ENCODE results near the gene ERO1A. TPM values are rescaled to one million over a fixed set of nuclear protein-coding genes. Genes with fewer than 3 reads are reported as not detected.
A peak's percentile ranks its signal among the peaks of the same experiment; 100 is the strongest.
"Not testable (repeated sequence)": the region's sequence is repeated elsewhere in the genome, so short reads cannot be mapped to it uniquely, and the experiment has no call there.

Gene ERO1A
- 114 and 142 TPM in 2 replicates for total RNA-seq (2012; rRNA removed)

DNA sequence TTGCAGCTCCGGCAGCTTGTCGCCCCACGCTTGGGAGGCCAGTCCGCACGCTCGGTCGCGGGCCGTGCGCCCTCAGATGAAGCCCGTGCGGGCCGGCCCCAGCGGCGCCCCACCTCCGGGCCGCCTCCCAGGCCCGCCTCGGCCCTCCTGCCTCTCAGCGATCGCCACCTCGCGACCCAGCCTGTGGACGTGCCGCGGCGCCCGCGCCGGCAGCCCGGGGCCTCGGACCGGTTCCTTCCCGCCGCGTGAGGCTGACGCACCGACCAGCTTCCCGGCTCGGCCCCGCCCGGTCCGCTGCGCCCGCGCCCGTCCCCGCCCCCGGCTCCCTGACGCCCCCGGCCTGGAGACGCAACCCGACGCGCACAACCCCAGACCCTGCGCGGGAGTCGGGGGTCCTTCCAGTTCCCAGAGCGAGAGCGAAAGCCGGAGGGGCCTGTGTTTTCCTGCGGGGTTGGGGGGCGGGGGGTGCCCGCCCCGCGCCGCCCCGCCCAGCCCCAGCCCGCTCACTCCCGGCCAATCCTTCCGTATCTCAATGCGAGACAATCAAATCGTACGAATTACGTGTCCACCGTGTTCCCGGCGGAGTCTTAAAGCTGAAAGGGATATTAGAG lies at the start of gene ERO1A:
ERO1A (minus strand) TSS at position 78 of the 611 bp plus-strand sequence; CDS start at position 1, 77 bp downstream.
- Histone ChIP-seq H3K9me3 (replicated peaks; ENCODE audit: low read length) (no peaks in the 10 kb centered on the region), H3K4me3 (ENCODE audit: low read length) (peak within 1 kb of the TSS; percentile 97), H3K36me3 (ENCODE audit: insufficient read depth, low read length) (no peaks in the 10 kb centered on the region), H3K4me1 (ENCODE audit: control insufficient read depth, insufficient read depth, low read length) (peaks cover 12% of the 10 kb centered on the region), H3K9ac (ENCODE audit: low read depth, low read length) (peak within 1 kb of the TSS; percentile 91), H3K27me3 (ENCODE audit: control insufficient read depth, insufficient read depth, low read length) (no peaks in the 10 kb centered on the region), H3K4me2 (ENCODE audit: low read length) (peak within 1 kb of the TSS; percentile 79)

- Histone ChIP-seq H3K36me3 (ENCODE audit: insufficient read depth, low read length) (peaks cover 10% of the 10 kb centered on the region), H3K4me1 (ENCODE audit: control insufficient read depth, insufficient read depth, low read length) (peaks cover 10% of the 10 kb centered on the region), H3K9me3 (replicated peaks; ENCODE audit: low read length) (no peaks in the 10 kb centered on the region), H3K27me3 (ENCODE audit: control insufficient read depth, insufficient read depth, low read length) (no peaks in the 10 kb centered on the region), H3K4me3 (ENCODE audit: low read length) (no peak overlapping the region), H3K9ac (ENCODE audit: low read depth, low read length) (no peak overlapping the region), H3K4me2 (ENCODE audit: low read length) (peak overlapping the region; percentile 5)
Measured at GRCh38 chr14:52741865-52742264, 46.5 kb upstream of the ERO1A start.

GRCh38 chr14:52740751-52741150 lies 45.4 kb upstream of the ERO1A start:
- Histone ChIP-seq H3K9ac (ENCODE audit: low read depth, low read length) (no peak overlapping the region), H3K4me3 (ENCODE audit: low read length) (no peak overlapping the region), H3K36me3 (ENCODE audit: insufficient read depth, low read length) (peaks cover 5% of the 10 kb centered on the region), H3K4me1 (ENCODE audit: control insufficient read depth, insufficient read depth, low read length) (peaks cover 10% of the 10 kb centered on the region), H3K4me2 (ENCODE audit: low read length) (no peak overlapping the region), H3K9me3 (replicated peaks; ENCODE audit: low read length) (no peaks in the 10 kb centered on the region), H3K27me3 (ENCODE audit: control insufficient read depth, insufficient read depth, low read length) (no peaks in the 10 kb centered on the region)

GRCh38 chr14:52738409-52738808 lies 43.1 kb upstream of the ERO1A start:
- Histone ChIP-seq H3K27me3 (ENCODE audit: control insufficient read depth, insufficient read depth, low read length) (no peaks in the 10 kb centered on the region), H3K36me3 (ENCODE audit: insufficient read depth, low read length) (peaks cover 6% of the 10 kb centered on the region), H3K9ac (ENCODE audit: low read depth, low read length) (no peak overlapping the region), H3K4me3 (ENCODE audit: low read length) (no peak overlapping the region), H3K4me1 (ENCODE audit: control insufficient read depth, insufficient read depth, low read length) (peaks cover 10% of the 10 kb centered on the region), H3K9me3 (replicated peaks; ENCODE audit: low read length) (no peaks in the 10 kb centered on the region), H3K4me2 (ENCODE audit: low read length) (no peak overlapping the region)

DNA sequence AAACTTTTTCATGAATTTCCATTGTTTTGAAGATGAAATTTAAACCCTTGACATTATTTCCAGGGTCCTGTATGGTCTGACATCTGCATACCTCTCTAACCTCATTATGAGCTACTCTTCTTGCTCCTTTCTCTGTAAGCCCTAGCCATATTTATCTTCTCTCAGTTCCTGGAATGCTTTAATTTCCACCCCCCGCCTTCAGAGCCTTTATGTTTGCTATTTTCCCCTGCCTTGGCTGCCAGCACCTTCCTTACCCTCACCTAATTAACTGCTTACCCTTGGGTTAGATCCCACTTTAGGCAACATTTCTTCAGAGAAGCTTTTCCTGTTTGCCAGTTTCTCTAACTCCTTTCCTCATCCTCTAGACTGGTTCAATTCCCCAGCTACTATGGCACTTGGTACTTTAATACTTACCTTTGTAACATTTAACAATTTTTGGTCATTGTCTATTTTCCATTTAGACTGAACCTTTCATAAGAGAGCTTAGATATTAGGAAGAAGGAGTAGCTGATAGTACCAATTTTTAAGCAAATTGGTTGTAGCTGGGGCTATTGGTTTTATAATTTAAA lies 40.6 kb upstream of the ERO1A start:
- Histone ChIP-seq H3K4me3 (ENCODE audit: low read length) (no peak overlapping the region), H3K4me2 (ENCODE audit: low read length) (no peak overlapping the region), H3K4me1 (ENCODE audit: control insufficient read depth, insufficient read depth, low read length) (no peaks in the 10 kb centered on the region), H3K36me3 (ENCODE audit: insufficient read depth, low read length) (peaks cover 6% of the 10 kb centered on the region), H3K9ac (ENCODE audit: low read depth, low read length) (no peak overlapping the region), H3K9me3 (replicated peaks; ENCODE audit: low read length) (no peaks in the 10 kb centered on the region), H3K27me3 (ENCODE audit: control insufficient read depth, insufficient read depth, low read length) (no peaks in the 10 kb centered on the region)

GRCh38 chr14:52733824-52734223 lies 38.5 kb upstream of the ERO1A start:
- Histone ChIP-seq H3K27me3 (ENCODE audit: control insufficient read depth, insufficient read depth, low read length) (no peaks in the 10 kb centered on the region), H3K4me1 (ENCODE audit: control insufficient read depth, insufficient read depth, low read length) (peaks cover 6% of the 10 kb centered on the region), H3K4me2 (ENCODE audit: low read length) (no peak overlapping the region), H3K4me3 (ENCODE audit: low read length) (no peak overlapping the region), H3K36me3 (ENCODE audit: insufficient read depth, low read length) (peaks cover 6% of the 10 kb centered on the region), H3K9ac (ENCODE audit: low read depth, low read length) (no peak overlapping the region), H3K9me3 (replicated peaks; ENCODE audit: low read length) (no peaks in the 10 kb centered on the region)

GRCh38 chr14:52730709-52731111 lies 35.4 kb upstream of the ERO1A start:
- Histone ChIP-seq H3K4me1 (ENCODE audit: control insufficient read depth, insufficient read depth, low read length) (peaks cover 6% of the 10 kb centered on the region), H3K36me3 (ENCODE audit: insufficient read depth, low read length) (peaks cover 20% of the 10 kb centered on the region), H3K4me3 (ENCODE audit: low read length) (peak overlapping the region; percentile 95), H3K9me3 (replicated peaks; ENCODE audit: low read length) (no peaks in the 10 kb centered on the region), H3K4me2 (ENCODE audit: low read length) (peak overlapping the region; percentile 89), H3K9ac (ENCODE audit: low read depth, low read length) (peak overlapping the region; percentile 92), H3K27me3 (ENCODE audit: control insufficient read depth, insufficient read depth, low read length) (no peaks in the 10 kb centered on the region)

DNA sequence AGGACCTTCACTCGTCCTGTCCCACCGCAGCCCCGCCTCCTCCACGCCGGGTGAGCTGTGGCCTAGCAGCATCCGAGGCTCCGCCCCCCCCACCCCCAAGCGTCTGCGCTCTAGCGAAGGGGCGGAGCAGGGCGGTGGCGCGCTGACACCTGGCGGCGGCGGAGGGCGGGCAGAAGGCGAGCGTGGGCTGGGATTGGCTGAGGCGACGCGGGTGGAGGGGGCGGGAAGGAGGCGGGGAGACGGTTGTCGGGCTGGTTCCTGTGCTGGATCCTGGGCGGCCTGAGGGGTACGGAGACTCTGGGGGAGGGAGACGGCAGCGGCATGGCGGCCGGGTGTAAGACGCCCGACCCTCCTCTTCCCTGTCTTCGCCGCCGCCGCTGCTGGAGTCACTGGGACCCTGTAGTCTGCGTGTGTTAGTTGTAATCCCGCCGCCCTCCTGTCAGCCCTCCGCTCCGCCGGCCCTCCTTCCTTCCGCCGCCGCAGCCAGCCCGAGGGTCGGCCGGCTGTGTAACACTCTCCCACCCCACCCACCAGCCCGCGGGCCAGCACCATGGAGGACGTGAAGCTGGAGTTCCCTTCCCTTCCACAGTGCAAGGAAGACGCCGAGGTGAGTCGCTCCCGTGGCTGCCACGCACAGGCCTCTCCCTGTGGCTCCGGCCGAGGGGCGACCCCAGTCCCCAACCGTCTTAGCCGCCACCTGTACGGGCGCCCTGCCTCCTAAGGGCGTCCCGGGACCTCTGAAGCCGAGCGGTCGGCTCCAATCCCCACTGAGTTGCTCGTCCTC lies 34.8 kb upstream of the ERO1A start, which contains the start of gene STYX:
STYX (plus strand) TSS at position 242 of the 784 bp plus-strand sequence; CDS start at position 551, 309 bp downstream.
- Histone ChIP-seq H3K36me3 (ENCODE audit: insufficient read depth, low read length) (peaks cover 21% of the 10 kb centered on the region), H3K4me1 (ENCODE audit: control insufficient read depth, insufficient read depth, low read length) (peaks cover 6% of the 10 kb centered on the region), H3K9me3 (replicated peaks; ENCODE audit: low read length) (no peaks in the 10 kb centered on the region), H3K27me3 (ENCODE audit: control insufficient read depth, insufficient read depth, low read length) (no peaks in the 10 kb centered on the region), H3K9ac (ENCODE audit: low read depth, low read length) (peak within 1 kb of the TSS; percentile 92), H3K4me3 (ENCODE audit: low read length) (peak within 1 kb of the TSS; percentile 95), H3K4me2 (ENCODE audit: low read length) (peak within 1 kb of the TSS; percentile 89)

GRCh38 chr14:52729585-52729924 lies 34.2 kb upstream of the ERO1A start:
- Histone ChIP-seq H3K27me3 (ENCODE audit: control insufficient read depth, insufficient read depth, low read length) (no peaks in the 10 kb centered on the region), H3K4me3 (ENCODE audit: low read length) (peak overlapping the region; percentile 56), H3K9ac (ENCODE audit: low read depth, low read length) (peak overlapping the region; percentile 31), H3K4me2 (ENCODE audit: low read length) (peak overlapping the region; percentile 75), H3K4me1 (ENCODE audit: control insufficient read depth, insufficient read depth, low read length) (peaks cover 6% of the 10 kb centered on the region), H3K9me3 (replicated peaks; ENCODE audit: low read length) (no peaks in the 10 kb centered on the region), H3K36me3 (ENCODE audit: insufficient read depth, low read length) (peaks cover 25% of the 10 kb centered on the region)

GRCh38 chr14:52729035-52729434 lies 33.7 kb upstream of the ERO1A start:
- not testable (repeated sequence) for H3K4me1 ChIP-seq (ENCODE audit: control insufficient read depth, insufficient read depth, low read length); H3K4me3 ChIP-seq (ENCODE audit: low read length); H3K9me3 ChIP-seq (replicated peaks; ENCODE audit: low read length); H3K27me3 ChIP-seq (ENCODE audit: control insufficient read depth, insufficient read depth, low read length); H3K9ac ChIP-seq (ENCODE audit: low read depth, low read length)
- peak overlapping the region; percentile 75 for H3K4me2 ChIP-seq (ENCODE audit: low read length)
- H3K36me3 ChIP-seq (ENCODE audit: insufficient read depth, low read length) = peaks cover 30% of the 10 kb centered on the region

GRCh38 chr14:52727509-52727908 lies 32.2 kb upstream of the ERO1A start:
- H3K4me2 ChIP-seq (ENCODE audit: low read length); H3K4me3 ChIP-seq (ENCODE audit: low read length); H3K4me1 ChIP-seq (ENCODE audit: control insufficient read depth, insufficient read depth, low read length); H3K27me3 ChIP-seq (ENCODE audit: control insufficient read depth, insufficient read depth, low read length); H3K9ac ChIP-seq (ENCODE audit: low read depth, low read length); H3K9me3 ChIP-seq (replicated peaks; ENCODE audit: low read length): not testable (repeated sequence)
- peaks cover 45% of the 10 kb centered on the region for H3K36me3 ChIP-seq (ENCODE audit: insufficient read depth, low read length)

All from skeletal muscle satellite cell (primary cell).